Astrocyte of the spinal cord (primary cell): ENCODE data around the gene WIZ.

Experiments used
- DNase-seq: peaks from one replicate; pipeline ENCODE4 v3.0.0; 2011; ENCODE audit warnings: low read depth, low spot score
- H3K4me3 ChIP-seq: 2 replicates; pipeline ENCODE4 v1.5.1; 2011; ENCODE audit warnings: low read depth, mild to moderate bottlenecking, low read length, moderate library complexity
- CTCF ChIP-seq: IDR thresholded peaks from 2 replicates; pipeline ENCODE4 v1.5.1; 2012; ENCODE audit warnings: low read depth, mild to moderate bottlenecking, low read length, inconsistent platforms
- in situ Hi-C: cut with HindIII; loops from 2 replicates; pipeline ENCODE4 v1.10.0; 2017; ENCODE audit warnings: low sequenced_read_pairs

WIZ gene

GRCh38 chr19:15469513-15470297 is 19.9 kb upstream of the WIZ start:
- H3K4me3 ChIP-seq = no peak overlapping the region
- in situ Hi-C loops = no loop called here
- DNase-seq = no peak
- no peak for TF ChIP-seq CTCF

- in situ Hi-C loops = no loop called here
- no peak for TF ChIP-seq CTCF
- DNase-seq = no peak
- H3K4me3 ChIP-seq = no peak overlapping the region
These were observed 19.1 kb upstream of the WIZ start for GRCh38 chr19:15468675-15469512.

GRCh38 chr19:15467734-15468214 is 18.0 kb upstream of the WIZ start:
- no peak for DNase-seq
- H3K4me3 ChIP-seq = no peak overlapping the region
- in situ Hi-C loops = no loop called here
- no peak for TF ChIP-seq CTCF

GRCh38 chr19:15466851-15467733 is 17.3 kb upstream of the WIZ start:
- no peak for TF ChIP-seq CTCF

GRCh38 chr19:15464394-15465385 is 14.9 kb upstream of the WIZ start, which contains the start of gene RASAL3:
RASAL3 (minus strand) TSS chr19:15464544; CDS start chr19:15464358, 186 bp downstream.
- H3K4me3 ChIP-seq = no peak within 1 kb of the TSS
- DNase-seq = no peak
- in situ Hi-C loops = no loop called here
- no peak for TF ChIP-seq CTCF

More at GRCh38 chr19:15466851-15467733, 17.3 kb upstream of the WIZ start:
- in situ Hi-C loops = no loop called here
- no peak overlapping the region for H3K4me3 ChIP-seq
- peak; percentile 44 for DNase-seq
